HG02588 (cell line): Measurements from ENCODE around the gene SLC35B4.

Experiments used
- ATAC-seq: cut with Tn5 transposase; IDR thresholded peaks from one replicate; pipeline ENCODE4 v1.9.1; 2021; ENCODE audit warnings: mild to moderate bottlenecking, moderate library complexity; ENCODE audit not compliant: unreplicated experiment

SLC35B4 gene

GRCh38 chr7:134332892-134333291 lies 16.2 kb upstream of the SLC35B4 start:
- no peak for ATAC-seq

DNA sequence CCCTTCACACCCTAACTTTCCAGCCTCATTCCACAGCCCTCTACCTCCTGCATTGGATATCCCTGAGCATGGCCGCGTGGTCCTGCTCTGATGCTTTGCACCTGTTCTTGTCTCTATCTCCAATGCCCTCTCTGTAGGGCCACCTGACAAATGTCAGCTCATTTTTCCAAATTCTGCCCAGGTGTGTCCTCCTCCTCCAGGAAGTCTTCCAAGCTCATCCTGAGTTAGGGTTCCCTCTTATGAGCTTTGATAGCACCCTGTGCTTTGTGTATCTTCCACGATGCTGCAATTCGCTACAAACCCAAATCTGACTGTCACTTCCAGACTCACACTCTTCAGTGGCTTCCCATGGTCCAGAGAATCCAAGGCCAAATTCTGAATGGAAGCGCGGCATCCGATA lies 14.7 kb upstream of the SLC35B4 start:
- no peak for ATAC-seq

GRCh38 chr7:134330974-134331373 lies 14.2 kb upstream of the SLC35B4 start:
- no peak for ATAC-seq

DNA sequence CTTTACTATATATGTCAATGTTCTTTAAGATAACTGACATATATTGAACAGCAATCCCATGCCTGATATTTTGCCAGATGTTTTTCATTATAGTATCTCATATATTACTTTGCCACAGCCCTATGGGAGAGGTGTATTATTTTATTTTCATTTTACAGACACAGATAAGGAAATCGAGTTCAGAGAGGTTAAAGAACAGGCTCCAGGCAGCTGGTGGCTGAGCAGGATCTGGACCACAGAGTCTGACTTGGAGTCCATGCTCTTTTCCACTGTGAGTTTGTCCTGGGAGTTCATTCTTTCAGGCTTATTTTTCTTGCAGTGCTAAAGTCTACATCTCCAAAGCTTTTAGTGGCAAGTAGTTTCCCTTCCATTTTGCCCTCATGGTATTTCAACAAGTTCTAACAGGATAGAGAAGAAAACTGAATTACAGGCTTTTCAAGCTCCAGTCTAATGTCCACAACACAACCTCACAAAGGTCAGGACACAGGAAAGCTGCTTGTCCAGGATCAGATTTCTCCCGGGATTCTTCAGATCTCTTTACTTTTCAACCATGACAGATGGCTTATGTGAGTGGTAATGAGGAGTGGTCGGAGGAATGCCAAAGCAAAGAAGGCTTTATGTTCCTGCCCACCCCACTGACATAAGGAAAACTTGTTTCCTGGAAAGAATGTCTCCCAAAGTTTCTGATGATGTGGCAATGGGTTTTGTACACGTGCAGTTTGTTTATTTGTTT lies 13.1 kb upstream of the SLC35B4 start:
- no peak for ATAC-seq

- ATAC-seq, result no peak
Measured at GRCh38 chr7:134328900-134329299, 12.2 kb upstream of the SLC35B4 start.

GRCh38 chr7:134327896-134328295 lies 11.2 kb upstream of the SLC35B4 start:
- peak; percentile 65 for ATAC-seq

GRCh38 chr7:134324107-134324506 lies 7.4 kb upstream of the SLC35B4 start:
- no peak for ATAC-seq

DNA sequence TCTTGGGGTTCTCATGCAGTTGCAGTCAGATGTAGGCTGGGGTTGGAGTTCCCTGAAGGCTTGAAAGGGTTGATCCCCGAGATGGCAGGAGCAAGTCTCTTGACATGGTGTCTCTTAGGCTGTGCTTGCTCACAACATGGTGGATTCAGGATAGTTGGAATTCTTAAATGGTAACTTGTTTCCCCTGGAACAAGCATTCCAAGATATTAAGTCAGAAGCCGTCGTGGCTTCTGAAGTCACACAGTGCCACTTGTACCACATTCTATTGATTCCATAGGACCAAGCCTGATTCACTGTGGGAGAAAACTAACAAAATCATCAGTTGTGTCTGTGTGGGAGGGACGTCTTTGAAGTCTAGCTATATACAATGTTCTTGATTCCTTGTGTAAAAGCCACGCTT lies 3.5 kb upstream of the SLC35B4 start:
- no peak for ATAC-seq

DNA sequence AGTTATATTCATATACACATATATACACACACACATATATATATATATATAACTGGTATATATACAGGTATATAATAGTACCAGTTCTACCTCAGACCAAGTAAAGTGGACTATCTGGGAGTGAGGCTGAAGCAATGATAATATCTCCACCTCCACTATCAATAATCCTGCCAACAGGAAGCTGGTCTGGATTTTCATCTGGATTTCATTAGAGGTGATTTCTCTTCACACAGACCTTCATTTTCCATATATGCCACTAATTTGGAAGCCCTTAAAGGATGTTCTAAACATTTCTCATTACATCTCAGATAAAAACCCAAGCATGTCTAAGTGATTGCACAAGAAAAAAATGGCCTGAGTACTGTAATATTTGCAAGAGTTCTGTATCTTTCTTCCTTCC lies 1.7 kb upstream of the SLC35B4 start:
- no peak for ATAC-seq

DNA sequence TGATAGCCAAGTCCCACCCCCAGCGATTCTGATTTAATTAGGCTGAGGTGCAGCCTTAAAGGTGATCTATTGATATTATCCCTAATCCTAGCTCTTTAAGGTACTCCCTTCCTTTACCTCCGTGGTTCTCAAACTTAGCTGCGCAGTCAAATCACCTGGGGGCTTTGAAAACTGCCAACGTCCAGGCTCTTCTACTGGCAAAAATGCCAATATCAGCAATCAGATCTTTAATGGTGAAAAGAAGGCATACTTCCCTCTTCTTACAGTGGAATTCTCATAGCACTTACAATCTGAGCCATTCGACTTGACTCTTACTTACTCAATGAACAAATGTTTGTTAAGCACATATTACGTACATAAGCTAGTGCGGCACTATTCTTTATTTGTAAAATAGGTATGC lies 704 bp upstream of the SLC35B4 start:
- ATAC-seq, result no peak

DNA sequence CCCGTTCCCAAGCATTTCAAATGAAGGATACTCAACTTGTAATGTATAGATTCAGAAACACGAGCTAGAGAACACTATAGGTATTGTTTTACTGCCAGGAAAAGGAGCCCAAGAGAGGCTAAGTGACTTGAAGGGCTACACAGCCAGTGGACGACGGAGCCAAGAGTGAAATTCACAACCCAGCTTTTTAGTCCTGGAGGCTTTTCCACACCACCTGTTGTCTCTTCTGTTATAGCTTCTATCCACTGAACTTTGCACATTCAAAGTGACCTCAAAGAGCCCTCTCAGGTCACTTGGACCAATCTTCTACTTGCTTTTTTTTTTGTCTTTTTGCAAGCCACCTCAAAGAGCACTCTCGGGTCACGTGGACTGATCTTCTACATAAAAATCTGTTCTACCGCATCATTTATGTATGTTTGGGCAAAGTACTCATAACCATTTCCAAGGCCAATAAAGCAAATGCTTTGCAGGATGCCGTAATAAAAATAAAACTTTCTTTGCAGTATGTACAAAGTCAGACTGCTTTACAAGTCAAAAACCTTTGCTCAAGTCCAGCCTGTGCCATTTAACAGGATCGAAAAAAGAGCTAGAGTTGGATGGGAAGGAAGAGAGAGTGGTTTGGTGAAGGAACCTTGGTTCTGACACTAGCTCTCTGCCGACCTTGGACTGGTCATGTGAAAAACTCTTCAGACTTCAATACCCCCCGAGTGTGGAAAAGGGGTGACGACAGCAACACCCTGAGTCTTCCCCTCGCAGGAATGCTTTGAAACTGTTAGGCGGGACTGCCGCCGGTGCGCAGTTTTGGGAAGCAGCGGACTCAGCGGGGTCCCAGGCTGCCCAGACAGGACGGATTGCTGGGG lies 821 bp downstream of the SLC35B4 start:
- ATAC-seq, result peak; percentile 5

- no peak for ATAC-seq
Measured at GRCh38 chr7:134313543-134313942, 3.2 kb downstream of the SLC35B4 start.

GRCh38 chr7:134312717-134313116 lies 4.0 kb downstream of the SLC35B4 start:
- ATAC-seq, result no peak

GRCh38 chr7:134311807-134312206 lies 4.9 kb downstream of the SLC35B4 start:
- no peak for ATAC-seq

- no peak for ATAC-seq
Measured at GRCh38 chr7:134308548-134308947, 8.2 kb downstream of the SLC35B4 start.

DNA sequence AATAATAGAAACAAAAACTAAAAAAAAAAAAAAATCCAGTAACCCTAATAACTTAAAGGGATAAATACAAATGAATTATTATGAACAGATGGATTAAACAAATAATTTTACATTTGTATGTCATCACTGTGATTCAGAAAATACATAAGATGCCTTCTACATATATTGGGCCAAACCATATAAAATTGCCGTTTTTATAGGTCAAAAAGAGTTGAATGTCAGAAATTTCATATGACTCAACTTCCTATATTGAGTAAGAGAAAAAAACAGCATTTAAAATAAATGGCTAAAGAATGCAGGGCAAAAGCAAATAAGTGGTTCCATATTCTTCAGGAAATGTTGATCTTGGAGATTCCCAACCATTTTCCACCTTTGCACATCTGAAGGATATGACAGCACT lies 9.4 kb downstream of the SLC35B4 start:
- no peak for ATAC-seq

DNA sequence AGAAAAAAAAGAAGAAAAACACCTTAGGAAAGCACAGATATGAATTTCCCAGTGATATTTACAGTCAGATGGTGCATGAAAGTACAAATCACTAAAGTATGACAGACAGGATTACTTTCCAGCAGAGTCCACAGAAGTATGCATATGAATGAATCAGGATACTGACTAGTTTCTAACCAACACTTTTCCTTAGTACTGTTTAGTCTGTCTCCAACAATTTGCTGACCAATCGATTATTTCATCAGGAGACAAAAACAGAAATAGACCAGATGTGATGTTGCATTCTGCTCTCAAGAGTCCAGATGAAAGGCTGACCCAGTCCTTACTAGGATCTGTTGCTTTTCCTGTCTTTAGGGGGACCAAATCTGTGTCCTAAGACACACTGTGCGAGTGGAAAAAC lies 14.6 kb downstream of the SLC35B4 start:
- ATAC-seq, result no peak

GRCh38 chr7:134301592-134301991 lies 15.1 kb downstream of the SLC35B4 start:
- no peak for ATAC-seq

DNA sequence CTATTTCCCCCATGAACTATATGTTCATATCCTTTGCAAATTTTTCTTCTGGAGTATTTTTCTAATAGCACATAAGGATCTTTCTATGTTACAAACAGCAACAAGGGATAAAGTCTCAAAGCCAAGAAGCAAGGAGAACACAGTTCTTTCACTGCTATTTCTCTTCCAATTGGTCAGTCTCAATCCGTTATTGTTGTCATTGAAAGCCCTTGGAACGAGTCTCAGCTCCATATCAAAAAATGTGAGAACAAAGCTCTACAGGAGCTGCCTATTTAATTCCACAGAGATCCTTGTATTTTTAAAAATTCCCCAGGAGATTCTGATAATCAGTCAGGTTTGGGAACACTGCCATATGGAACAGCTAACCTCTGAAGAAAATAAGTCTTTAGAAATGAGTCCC lies 15.7 kb downstream of the SLC35B4 start:
- no peak for ATAC-seq

- no peak for ATAC-seq
Measured at GRCh38 chr7:134298902-134299683, 17.6 kb downstream of the SLC35B4 start.

GRCh38 chr7:134297489-134297888 lies 19.2 kb downstream of the SLC35B4 start:
- no peak for ATAC-seq
